H1 (cell line): ENCODE results near the gene GYS2. TPM values are rescaled to one million over a fixed set of nuclear protein-coding genes. Genes with fewer than 3 reads are reported as not detected.

Experiments
- CTCF ChIA-PET: fragments of 300-600 bp; sonication (Branson Sonifier 250); formaldehyde crosslinking; loops from one replicate; lab custom pipeline; 2021; ENCODE audit not compliant: partially characterized antibody; lab: Charles Lee
- POLR2A ChIA-PET: fragments of 300-600 bp; sonication (Branson Sonifier 250); formaldehyde crosslinking; loops from one replicate; lab custom pipeline; 2021; ENCODE audit warnings: inconsistent platforms; ENCODE audit not compliant: partially characterized antibody; lab: Charles Lee
- DNase-seq, 2 experiments: peaks; one replicate each; pipeline versions ENCODE4 v3.0.0 to v3.0.0-alpha.2; 2010 to 2022; ENCODE audit warnings: low spot score in 2 of 2, low read depth in 1 of 2, mixed read lengths in 1 of 2
- FAIRE-seq: peaks from 2 replicates; lab custom pipeline; 2011; peaks lifted over from hg19 to GRCh38; lab: Jason Lieb, UNC
- H2AFZ ChIP-seq: 2 replicates; pipeline ENCODE4 v1.8.1; 2012; ENCODE audit warnings: low read length, inconsistent platforms
- H2AK5ac ChIP-seq: 2 replicates; pipeline ENCODE4 v1.6.1; 2013; ENCODE audit warnings: low read depth, low read length
- H2BK120ac ChIP-seq: replicated peaks from 2 replicates; pipeline ENCODE3; 2013; ENCODE audit warnings: low read depth, low read length, inconsistent platforms
- H2BK12ac ChIP-seq: 2 replicates; pipeline ENCODE4 v1.6.1; 2013; ENCODE audit warnings: low read depth, low read length
- H2BK15ac ChIP-seq: 2 replicates; pipeline ENCODE4 v1.6.1; 2013; ENCODE audit warnings: low read length
- H2BK20ac ChIP-seq: 2 replicates; pipeline ENCODE4 v1.6.1; 2013; ENCODE audit warnings: low read length
- H2BK5ac ChIP-seq: 2 replicates; pipeline ENCODE4 v1.6.1; 2013; ENCODE audit warnings: low read depth, low read length
- H3K14ac ChIP-seq: 2 replicates; pipeline ENCODE4 v1.6.1; 2013; ENCODE audit warnings: inconsistent platforms; ENCODE audit not compliant: insufficient read length
- H3K18ac ChIP-seq: 2 replicates; pipeline ENCODE4 v1.6.1; 2013; ENCODE audit warnings: low read length; ENCODE audit errors: extremely low read depth
- H3K23ac ChIP-seq: 2 replicates; pipeline ENCODE4 v1.6.1; 2013; ENCODE audit warnings: inconsistent platforms; ENCODE audit not compliant: insufficient read length
- H3K23me2 ChIP-seq: 2 replicates; pipeline ENCODE4 v1.6.1; 2013; ENCODE audit warnings: low read depth, low read length
- H3K27ac ChIP-seq: 2 replicates; pipeline ENCODE4 v1.6.1; 2011; ENCODE audit warnings: low read depth, low read length, inconsistent platforms
- H3K27me3 ChIP-seq, 4 experiments: replicated peaks in 1 of 4; 1 replicate in 1 of 4; 2 replicates in 3 of 4; pipeline versions ENCODE4 v1.6.1 to v1.8.1; 2011 to 2013; ENCODE audit warnings: low read length in 3 of 4, mild to moderate bottlenecking in 3 of 4, inconsistent platforms in 2 of 4, mixed read lengths in 2 of 4, moderate library complexity in 1 of 4; ENCODE audit not compliant: control insufficient read depth in 3 of 4, insufficient read depth in 3 of 4; ENCODE audit errors: extremely low read depth in 1 of 4
- H3K36me3 ChIP-seq, 4 experiments: 2 replicates each; pipeline versions ENCODE4 v1.6.1 to v1.8.1; 2011 to 2013; ENCODE audit warnings: mild to moderate bottlenecking in 4 of 4, low read length in 3 of 4, moderate library complexity in 2 of 4, control low read depth in 1 of 4, inconsistent platforms in 1 of 4; ENCODE audit not compliant: insufficient read depth in 4 of 4, control insufficient read depth in 2 of 4
- H3K4ac ChIP-seq: replicated peaks from 2 replicates; pipeline ENCODE3; 2013; ENCODE audit warnings: low read length, low read depth, mixed read lengths, inconsistent platforms; ENCODE audit not compliant: insufficient read length
- H3K4me1 ChIP-seq, 4 experiments: replicated peaks in 1 of 4; 1 replicate in 1 of 4; 2 replicates in 3 of 4; pipeline versions ENCODE4 v1.6.1 to v1.8.1; 2011 to 2013; ENCODE audit warnings: low read length in 3 of 4, inconsistent platforms in 2 of 4, mixed read lengths in 1 of 4; ENCODE audit not compliant: insufficient read depth in 4 of 4, control insufficient read depth in 3 of 4
- H3K4me2 ChIP-seq, 2 experiments: 2 replicates each; pipeline versions ENCODE4 v1.6.1 to v1.8.1; 2011 to 2013; ENCODE audit warnings: low read depth in 2 of 2, low read length in 2 of 2, control low read depth in 1 of 2, inconsistent platforms in 1 of 2, mild to moderate bottlenecking in 1 of 2; ENCODE audit not compliant: insufficient read depth in 1 of 2
- H3K4me3 ChIP-seq, 4 experiments: fragments of 200-600, 300-600 bp in 1 of 4; sonication (generic), shearing (Covaris generic), sonication (Bioruptor Twin) in 1 of 4; 2 replicates each; pipeline versions ENCODE4 v1.5.1 to v1.8.1; 2011 to 2016; ENCODE audit warnings: low read length in 4 of 4, low read depth in 3 of 4, control low read depth in 2 of 4, inconsistent platforms in 2 of 4, mild to moderate bottlenecking in 2 of 4, mixed read lengths in 1 of 4, moderate library complexity in 1 of 4; ENCODE audit not compliant: insufficient read depth in 2 of 4; ENCODE audit errors: extremely low read depth in 1 of 4
- H3K56ac ChIP-seq: replicated peaks from 2 replicates; pipeline ENCODE3; 2013; ENCODE audit warnings: low read depth, mild to moderate bottlenecking, mixed read lengths, low read length, inconsistent platforms; ENCODE audit not compliant: insufficient read length
- H3K79me1 ChIP-seq: 2 replicates; pipeline ENCODE4 v1.6.1; 2013; ENCODE audit warnings: low read depth, low read length, control low read depth
- H3K79me2 ChIP-seq, 2 experiments: 2 replicates each; pipeline versions ENCODE4 v1.6.1 to v1.8.1; 2012 to 2013; ENCODE audit warnings: low read length in 2 of 2, mild to moderate bottlenecking in 2 of 2, inconsistent platforms in 1 of 2; ENCODE audit not compliant: insufficient read depth in 2 of 2, control insufficient read depth in 1 of 2
- H3K9ac ChIP-seq, 4 experiments: replicated peaks in 1 of 4; 1 replicate in 1 of 4; 2 replicates in 3 of 4; pipeline versions ENCODE4 v1.6.1 to v1.8.1; 2011 to 2013; ENCODE audit warnings: low read depth in 3 of 4, low read length in 3 of 4, control low read depth in 2 of 4, mild to moderate bottlenecking in 2 of 4, moderate library complexity in 2 of 4, inconsistent platforms in 1 of 4; ENCODE audit errors: extremely low read depth in 1 of 4
- H3K9me3 ChIP-seq, 2 experiments: 2 replicates each; pipeline versions ENCODE4 v1.6.1 to v1.8.1; 2012 to 2013; ENCODE audit warnings: mild to moderate bottlenecking in 2 of 2, moderate library complexity in 2 of 2, control low read depth in 1 of 2, inconsistent platforms in 1 of 2, low read depth in 1 of 2, low read length in 1 of 2, mixed read lengths in 1 of 2; ENCODE audit not compliant: insufficient read depth in 2 of 2
- H4K20me1 ChIP-seq, 2 experiments: replicated peaks in 1 of 2; 2 replicates each; pipeline versions ENCODE3 to v1.8.1; 2011 to 2013; ENCODE audit warnings: inconsistent platforms in 2 of 2, low read length in 2 of 2, mild to moderate bottlenecking in 1 of 2; ENCODE audit not compliant: insufficient read depth in 2 of 2, control insufficient read depth in 1 of 2
- H4K5ac ChIP-seq: 2 replicates; pipeline ENCODE4 v1.6.1; 2013; ENCODE audit warnings: low read length, low read depth, mixed read lengths, inconsistent platforms; ENCODE audit not compliant: insufficient read length
- H4K8ac ChIP-seq: 2 replicates; pipeline ENCODE4 v1.8.0; 2013; ENCODE audit warnings: mild to moderate bottlenecking, moderate library complexity, low read length, inconsistent platforms; ENCODE audit not compliant: insufficient read depth; ENCODE audit errors: extremely low read depth
- H4K91ac ChIP-seq: replicated peaks from 2 replicates; pipeline ENCODE3; 2013; ENCODE audit warnings: low read length, mixed read lengths, inconsistent platforms; ENCODE audit not compliant: insufficient read length
- BCL11A ChIP-seq, 2 experiments: IDR thresholded peaks; one replicate each; pipeline ENCODE4 v1.6.1; 2011; ENCODE audit warnings: low read depth in 2 of 2, low read length in 2 of 2, mild to moderate bottlenecking in 2 of 2
- CTCF ChIP-seq, 3 experiments: IDR thresholded peaks; 1 replicate in 2 of 3; 2 replicates in 1 of 3; pipeline versions ENCODE4 v1.5.1 to v1.6.1; 2011; ENCODE audit warnings: low read length in 3 of 3, mild to moderate bottlenecking in 3 of 3, inconsistent platforms in 2 of 3, low read depth in 1 of 3, moderate library complexity in 1 of 3; ENCODE audit not compliant: insufficient read depth in 1 of 3; ENCODE audit errors: control extremely low read depth in 1 of 3
- RAD21 ChIP-seq, 2 experiments: IDR thresholded peaks in 1 of 2; conservative IDR thresholded peaks in 1 of 2; 2 replicates each; pipeline ENCODE4 v1.6.1; 2011; ENCODE audit warnings: low read depth in 2 of 2, low read length in 2 of 2, improper control_type of control experiment in 1 of 2, inconsistent platforms in 1 of 2, mild to moderate bottlenecking in 1 of 2, moderate library complexity in 1 of 2
- WGBS, 2 experiments: shearing (Covaris generic) in 1 of 2; methylation state at CpG; one replicate each; pipeline versions ENCODE4 v1.1.6 to v1.1.7; 2013 to 2015; ENCODE audit warnings: low lambda C conversion rate in 2 of 2, mixed read lengths in 2 of 2, inconsistent platforms in 1 of 2, low coverage in 1 of 2, missing lambda C conversion rate in 1 of 2; ENCODE audit not compliant: insufficient replicate concordance in 2 of 2, insufficient coverage in 1 of 2, insufficient read length in 1 of 2; ENCODE audit errors: extremely low coverage in 1 of 2, missing lambda C conversion rate in 1 of 2; 5-methylcytosine and 5-hydroxymethylcytosine counted together
- polyA plus RNA-seq, 7 experiments: library from polyadenylated mRNA; depleted of rRNA in 3 of 7; stranded (reverse) in 5 of 7; unstranded in 2 of 7; fragments of >200 nt in 5 of 7; fragments of 200-250 nt in 2 of 7; gene quantifications; 1 replicate in 5 of 7; 2 replicates in 1 of 7; 4 replicates in 1 of 7; pipeline versions ENCODE4 v1.2.1 to v1.2.3, GENCODE V29; 2011 to 2013; ENCODE audit warnings: missing spikeins in 2 of 7, mixed read lengths in 2 of 7
- total RNA-seq: library from RNA; stranded (reverse); fragmentation: NEBNext Ultra II Directional; extraction: Animal tissue kit (Norgen Biotek cat#: 25700); gene quantifications from 2 replicates; pipeline ENCODE4 v1.2.1, GENCODE V29; 2021

GYS2 gene
- total and polyA plus RNA-seq, 2 of the 8 experiments (the other 6 are each of a cell fraction or from before 2014, with no cell fraction given): not detected

- no peak overlapping the region for H3K27ac ChIP-seq
- H3K4ac ChIP-seq: no peak overlapping the region
- WGBS, 2 experiments: 87% methylated on average over 2 of the region's 2 CpGs; no CpG with 5 or more reads in 1 of the 2 experiments
- no peak overlapping the region for H3K18ac ChIP-seq
- H3K36me3 ChIP-seq: no peaks in the 10 kb centered on the region
- H3K9ac ChIP-seq: no peak overlapping the region
- no peak overlapping the region for H4K5ac ChIP-seq
- no peak overlapping the region for H4K91ac ChIP-seq
- H2BK120ac ChIP-seq: no peak overlapping the region
- H3K56ac ChIP-seq: no peak overlapping the region
- no peak overlapping the region for H3K23ac ChIP-seq
- H3K23me2 ChIP-seq: no peaks in the 10 kb centered on the region
- H3K14ac ChIP-seq: no peak overlapping the region
- no peak overlapping the region for H2BK15ac ChIP-seq
- DNase-seq (no peak), FAIRE-seq (no peak)
- TF ChIP-seq CTCF (IDR thresholded peaks at IDR 0.05; ENCODE audit: control extremely low read depth in 1 of 3, insufficient read depth in 1 of 3, low read depth in 1 of 3, low read length in 3 of 3) (peak in 1 of 3 experiments; percentile 12; a peak in 2 of 4 replicates), RAD21 (IDR thresholded peaks at IDR 0.05 in 1 of 2, conservative IDR thresholded peaks at IDR 0.05 in 1 of 2; ENCODE audit: low read depth in 2 of 2, low read length in 2 of 2) (peak; percentile 43 to 49), BCL11A (IDR thresholded peaks at IDR 0.05; ENCODE audit: low read depth in 2 of 2, low read length in 2 of 2) (no peak)
- no peak overlapping the region for H3K4me2 ChIP-seq
- no peaks in the 10 kb centered on the region for H3K9me3 ChIP-seq
- no peak overlapping the region for H3K4me3 ChIP-seq
- no peaks in the 10 kb centered on the region for H3K79me2 ChIP-seq
- no peak overlapping the region for H2BK12ac ChIP-seq
- H3K27me3 ChIP-seq: no peaks in the 10 kb centered on the region
- CTCF ChIA-PET: interaction anchor here (0.8 kb wide), 1 partner anchor 90 kb away, joined by 3 read pairs; no protein-coding TSS in a partner anchor
- H4K8ac ChIP-seq: no peak overlapping the region
- no peak overlapping the region for H2BK20ac ChIP-seq
- H3K79me1 ChIP-seq: no peaks in the 10 kb centered on the region
- no peak overlapping the region for H2AK5ac ChIP-seq
- H2AFZ ChIP-seq: no peak overlapping the region
- no peak overlapping the region for H2BK5ac ChIP-seq
- POLR2A ChIA-PET: interaction anchor here (1.1 kb wide), 1 partner anchor 49 kb away, joined by 3 read pairs; no protein-coding TSS in a partner anchor
- no peaks in the 10 kb centered on the region for H4K20me1 ChIP-seq
- H3K4me1 ChIP-seq: no peaks in the 10 kb centered on the region
Observed at GRCh38 chr12:21607701-21608100, 3.1 kb upstream of the GYS2 start.
